Activated T-cell treated with anti-CD3 and anti-CD28 coated beads for 1 hour (primary cell): ENCODE data around the gene DHX30.

Experiments
- DNase-seq: peaks from one replicate; pipeline ENCODE4 v3.0.0-alpha.2; 2020; ENCODE audit warnings: low read depth

Gene DHX30

DNA sequence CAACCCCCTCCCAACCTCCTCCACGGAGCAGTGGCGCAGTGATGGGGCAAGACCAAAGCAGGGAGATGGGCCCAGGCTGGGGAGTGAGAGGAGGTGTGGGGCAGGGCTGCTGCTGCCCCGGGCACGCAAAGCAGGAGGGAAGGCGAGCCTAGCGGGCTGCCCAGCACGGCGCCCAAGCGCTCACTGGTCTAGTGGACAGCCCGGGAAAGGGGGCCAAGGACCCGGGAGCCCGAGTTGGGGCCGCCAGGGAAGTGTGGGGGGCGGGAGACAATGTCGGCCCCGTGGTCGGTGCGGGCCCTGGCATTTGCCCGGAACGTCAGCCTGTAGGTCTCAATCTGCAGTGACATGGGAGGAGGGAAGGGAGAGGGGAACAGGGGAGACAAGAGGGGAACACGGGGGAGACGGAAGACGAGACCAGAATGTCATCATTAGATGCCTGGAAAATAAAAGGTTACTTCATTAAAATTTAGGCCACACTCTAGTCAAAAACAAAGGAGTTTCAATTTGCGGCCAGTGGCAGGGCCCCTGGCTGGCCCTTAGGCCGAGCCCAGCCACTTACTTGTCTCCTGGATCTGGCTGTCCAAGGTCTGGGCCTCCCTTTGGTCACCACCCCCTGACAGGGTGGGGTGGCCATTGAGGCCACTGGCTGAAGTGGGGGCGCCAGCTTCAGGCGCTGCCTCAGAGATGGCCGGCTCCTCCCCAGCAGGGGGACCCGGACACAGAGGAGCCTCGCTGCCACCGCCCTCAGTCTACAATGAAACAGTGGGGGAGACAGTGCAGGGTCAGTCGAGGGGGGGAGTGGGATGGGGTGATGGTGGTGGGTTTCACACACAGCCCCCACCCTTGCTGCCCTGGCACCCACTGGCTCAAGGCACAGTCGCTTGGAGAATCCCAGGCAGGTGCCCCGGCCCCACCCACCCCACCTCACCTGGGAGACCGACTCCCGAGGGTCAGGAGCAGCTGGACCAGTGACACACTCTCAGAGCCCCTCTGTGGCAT is 50.0 kb downstream of the DHX30 start:
- no peak for DNase-seq

DNA sequence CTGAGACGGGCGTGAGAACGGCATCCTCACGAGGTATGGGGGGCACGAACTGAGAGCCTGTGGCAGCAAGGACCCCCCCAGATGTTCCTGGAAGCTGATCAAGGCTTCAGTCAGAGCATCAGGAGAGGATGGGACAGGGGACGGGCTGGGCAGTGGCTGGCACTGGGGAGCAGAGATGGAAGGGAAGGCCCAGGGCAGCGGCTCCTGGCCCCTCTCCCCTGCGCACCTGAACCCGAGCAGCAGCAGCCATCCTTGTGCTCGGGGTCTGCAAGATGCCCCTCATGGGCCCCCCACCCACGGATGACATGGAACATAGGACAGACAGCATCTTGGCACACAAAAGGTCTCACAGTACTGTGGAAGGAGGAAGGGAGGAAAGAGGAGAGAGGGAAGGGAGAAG is 51.3 kb downstream of the DHX30 start:
- no peak for DNase-seq

DNA sequence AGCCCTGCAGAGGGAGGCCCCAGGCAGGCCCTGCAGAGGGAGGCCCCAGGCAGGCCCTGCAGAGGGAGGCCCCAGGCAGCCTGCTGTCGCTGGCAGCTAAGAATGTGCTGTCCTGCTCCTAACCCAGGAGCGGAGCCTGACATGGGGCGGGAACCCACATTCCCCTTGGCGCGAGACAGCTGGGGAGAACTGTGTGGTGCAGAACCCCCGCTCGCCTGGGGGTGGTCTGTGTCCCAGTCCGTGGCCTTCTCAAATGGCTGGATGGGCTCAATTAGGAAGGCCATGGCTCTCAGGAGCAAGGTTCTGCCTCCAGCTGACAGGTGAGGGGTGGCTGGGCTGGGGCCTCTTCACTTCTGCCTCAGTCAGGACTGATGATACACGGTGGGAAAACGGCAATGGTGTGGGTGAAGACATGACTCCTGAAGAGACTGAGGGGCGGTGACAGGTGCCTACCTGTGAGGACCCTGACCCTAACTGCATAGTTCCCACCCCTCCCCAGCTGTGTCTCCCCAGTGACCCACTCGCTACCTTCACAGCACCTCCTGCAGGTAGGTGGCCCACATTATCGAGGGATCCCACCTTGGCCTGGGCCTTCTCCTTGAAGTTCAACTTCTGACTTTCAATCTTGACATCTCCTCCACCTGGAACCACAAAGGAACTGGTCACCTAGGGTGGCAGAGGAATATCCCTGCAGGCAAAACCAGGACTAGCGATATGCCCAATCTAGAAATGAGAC is 52.0 kb downstream of the DHX30 start:
- no peak for DNase-seq

DNA sequence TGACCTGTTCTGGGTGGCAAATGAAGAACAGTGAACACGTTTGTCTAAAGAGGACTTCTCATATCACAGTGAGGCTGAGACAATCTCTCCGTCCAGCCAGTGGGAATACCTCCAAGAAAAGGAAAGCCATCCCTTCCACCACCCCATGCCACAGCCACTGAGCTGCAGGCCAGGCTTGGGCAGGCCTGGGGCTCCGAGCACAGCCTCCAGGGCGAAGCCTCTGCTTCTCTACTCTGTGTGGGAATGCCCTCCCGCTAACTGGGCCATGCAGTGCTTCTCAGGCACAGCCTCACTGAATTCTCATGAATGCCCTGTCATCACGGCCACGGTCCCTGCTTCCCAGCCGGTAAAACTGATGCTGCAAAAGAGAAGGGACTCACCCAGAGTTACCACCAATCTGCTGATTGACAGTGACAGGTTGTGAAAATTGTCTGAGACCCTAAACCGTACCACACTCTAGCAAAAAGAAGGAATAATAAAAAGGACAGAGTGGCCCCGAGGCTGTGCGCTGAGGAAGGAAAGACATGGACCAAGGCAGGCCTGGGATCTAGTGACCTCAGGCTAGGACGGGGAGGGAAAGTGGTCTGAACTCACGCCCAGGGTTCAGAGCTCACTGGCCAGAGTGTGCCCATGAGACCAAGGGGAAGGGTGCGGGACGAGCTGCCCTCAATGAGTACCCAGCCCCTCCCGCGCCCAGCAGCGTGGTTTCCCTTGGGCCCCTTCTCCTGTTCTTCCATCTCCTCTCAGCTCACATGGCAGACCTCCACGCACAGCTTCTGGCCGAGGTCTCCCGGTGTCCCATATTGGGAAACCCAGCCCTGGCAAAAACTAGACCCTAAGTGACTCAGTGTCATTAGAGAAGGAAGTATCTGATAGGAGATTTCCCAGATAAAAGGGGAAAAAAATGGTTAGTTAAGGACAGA is 52.8 kb downstream of the DHX30 start:
- no peak for DNase-seq

DNA sequence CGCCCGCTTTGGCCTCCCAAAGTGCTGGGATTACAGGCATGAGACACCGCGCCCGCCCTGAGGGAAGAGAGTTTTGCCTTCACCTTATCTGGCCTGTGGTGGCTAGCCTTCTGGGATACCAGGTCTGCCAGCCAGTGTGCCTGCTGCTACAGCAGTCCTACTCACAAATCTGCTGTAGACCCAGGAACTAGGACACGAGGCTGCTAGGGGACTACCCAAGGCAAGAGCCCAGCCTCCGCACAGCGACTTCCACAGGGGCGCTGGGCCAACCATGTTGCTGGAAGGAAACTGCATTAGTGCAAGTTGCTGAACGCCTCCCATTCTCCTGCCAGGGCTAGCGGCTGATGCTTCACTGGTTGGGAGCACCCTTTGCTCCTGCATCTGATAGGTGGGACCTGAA is 53.7 kb downstream of the DHX30 start:
- no peak for DNase-seq

DNA sequence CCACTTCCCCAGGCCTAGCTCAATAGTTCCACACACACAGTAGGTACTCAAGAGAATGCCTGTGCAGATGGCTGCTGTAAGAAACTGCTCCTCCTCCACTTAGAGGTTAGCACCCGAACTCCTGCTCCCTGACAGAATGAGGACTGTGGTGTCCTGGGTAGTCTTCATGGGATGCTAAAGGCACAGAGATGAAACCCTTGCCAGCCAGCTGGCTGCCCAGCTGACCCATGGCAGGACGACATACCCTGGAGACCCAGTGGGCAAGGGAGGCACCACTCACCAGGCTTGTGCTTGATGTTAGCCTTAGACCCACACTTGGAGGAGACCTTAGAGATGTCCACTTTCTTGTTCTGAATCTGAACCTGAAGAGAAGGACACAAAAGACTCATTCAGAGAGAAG is 54.2 kb downstream of the DHX30 start:
- DNase-seq, result no peak

DNA sequence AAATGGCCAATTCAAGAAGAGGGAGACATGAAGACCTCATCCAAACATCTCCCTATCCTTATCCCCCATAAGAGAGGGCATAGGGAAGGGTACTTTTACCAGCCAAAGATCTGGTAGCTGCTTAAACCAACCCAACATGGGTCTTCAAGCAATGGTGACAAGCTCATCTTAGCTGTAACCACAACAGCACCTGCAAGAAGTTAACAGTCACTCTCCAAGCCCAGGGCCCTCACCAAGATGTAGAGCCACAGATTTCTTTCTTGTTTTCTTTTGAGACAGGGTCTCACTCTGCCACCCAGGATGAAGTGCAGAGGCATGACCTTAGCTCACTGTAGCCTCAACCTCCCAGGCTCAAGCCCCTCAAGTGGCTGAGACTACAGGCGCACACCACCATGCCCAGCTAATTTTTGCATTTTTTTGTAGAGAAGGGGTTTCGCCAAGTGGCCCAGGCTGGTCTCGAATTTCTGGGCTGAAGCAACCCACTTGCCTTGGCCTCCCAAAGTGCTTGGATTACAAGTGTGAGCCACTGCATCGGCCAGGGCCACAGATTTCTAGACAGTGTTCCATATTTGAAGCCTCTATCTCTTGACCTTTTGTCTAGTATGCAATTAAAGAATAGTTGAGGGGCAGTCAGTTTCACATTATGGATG is 57.1 kb downstream of the DHX30 start:
- no peak for DNase-seq

DNA sequence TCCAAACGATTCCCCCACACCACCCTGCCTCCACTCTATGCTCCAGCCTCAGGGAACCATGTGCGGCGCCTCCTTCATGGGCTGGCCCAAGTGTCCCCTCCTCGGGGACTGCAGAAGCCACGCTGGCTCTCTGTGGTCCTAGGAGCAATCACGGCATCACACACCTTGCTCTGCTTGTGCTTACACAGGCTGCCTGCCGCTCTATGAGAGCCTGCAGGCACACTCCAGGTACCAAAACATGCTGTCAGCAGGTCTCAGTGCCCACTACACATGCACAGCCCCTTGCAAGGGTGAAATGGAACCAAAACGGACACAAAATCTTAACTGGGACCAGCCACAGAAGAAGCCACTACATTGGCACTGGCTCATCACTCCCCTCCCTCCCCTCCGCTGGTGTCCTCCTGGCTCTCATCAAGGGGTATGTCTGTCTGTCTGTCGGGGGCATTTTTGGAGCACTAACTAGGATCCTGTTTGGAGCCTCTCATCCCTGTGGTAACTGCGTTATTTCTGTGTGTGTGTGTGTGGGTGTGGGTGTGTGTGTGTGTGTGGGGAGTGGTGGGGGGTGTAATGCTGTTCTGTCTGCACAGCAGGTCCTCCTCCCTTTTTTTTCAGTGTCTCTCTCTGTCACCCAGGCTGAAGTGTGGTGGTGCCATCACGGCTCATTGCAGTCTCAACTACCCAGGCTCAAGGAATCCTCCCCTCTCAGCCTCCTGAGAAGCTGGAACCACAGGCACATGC is 60.6 kb downstream of the DHX30 start:
- no peak for DNase-seq

DNA sequence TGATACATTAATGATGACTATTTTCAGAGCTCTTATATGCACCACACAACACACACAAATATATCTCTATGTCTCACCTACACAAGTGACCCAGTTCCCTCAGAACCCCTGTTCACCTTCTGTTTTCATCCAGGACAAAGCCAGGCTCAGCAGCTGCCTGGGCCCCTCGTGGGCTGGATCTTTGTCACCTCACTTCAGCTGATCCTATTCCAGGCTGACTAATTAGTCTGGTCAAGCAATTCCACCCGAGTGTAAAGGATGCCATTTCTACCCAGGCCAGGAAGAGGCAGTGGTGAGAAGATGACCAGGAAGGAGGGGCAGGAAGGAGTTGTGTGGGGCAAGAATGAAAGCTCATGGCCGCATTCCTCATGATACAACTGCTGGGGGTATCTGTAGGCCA is 62.3 kb downstream of the DHX30 start:
- no peak for DNase-seq

DNA sequence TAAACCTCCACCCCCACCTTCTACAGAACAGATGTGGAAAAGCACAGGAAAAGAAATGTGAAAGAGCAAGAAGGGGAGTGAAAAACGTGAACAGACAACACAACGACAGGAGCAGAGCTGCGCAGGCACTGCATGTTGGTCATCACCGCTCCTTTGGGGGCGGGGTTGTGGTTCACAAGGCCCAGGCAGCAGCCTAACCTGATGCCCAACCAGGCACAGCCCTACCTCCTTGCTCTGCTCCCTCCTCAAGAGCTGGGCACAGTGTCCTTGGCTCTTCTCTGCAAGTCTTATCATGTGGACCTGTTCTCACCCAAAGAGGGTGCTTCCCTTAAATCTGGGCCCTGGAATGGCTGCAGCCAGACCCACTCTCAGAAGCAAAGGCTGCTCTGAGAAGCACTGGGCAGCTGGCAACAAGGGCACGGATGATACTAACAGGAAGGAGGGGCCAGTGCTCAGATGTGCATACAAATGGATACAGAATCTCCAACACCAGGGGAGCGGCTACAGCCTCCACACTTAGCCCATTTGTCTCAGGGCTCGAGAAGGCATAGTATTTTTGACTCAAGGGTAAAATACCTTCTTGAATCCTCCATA is 64.6 kb downstream of the DHX30 start:
- no peak for DNase-seq

DNA sequence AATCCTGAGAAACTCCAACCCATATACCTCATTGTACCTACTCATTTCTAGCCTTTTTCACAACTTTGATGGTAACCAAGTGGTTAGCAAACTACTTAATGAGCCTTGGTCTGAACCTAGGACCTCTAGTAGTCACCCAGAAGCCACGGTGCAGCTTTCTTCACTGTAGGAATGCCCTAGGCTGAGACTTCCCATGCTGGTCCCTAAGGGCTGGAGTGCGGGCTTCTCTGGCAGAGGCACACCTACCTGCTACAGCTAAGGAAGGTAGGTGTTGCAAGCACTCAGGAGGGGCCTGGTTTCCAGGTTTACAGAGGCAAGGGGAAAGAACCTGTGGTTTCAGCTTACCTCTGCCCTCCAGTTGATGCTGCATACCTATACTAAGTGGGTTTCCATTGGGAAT is 65.4 kb downstream of the DHX30 start:
- DNase-seq, result no peak

DNA sequence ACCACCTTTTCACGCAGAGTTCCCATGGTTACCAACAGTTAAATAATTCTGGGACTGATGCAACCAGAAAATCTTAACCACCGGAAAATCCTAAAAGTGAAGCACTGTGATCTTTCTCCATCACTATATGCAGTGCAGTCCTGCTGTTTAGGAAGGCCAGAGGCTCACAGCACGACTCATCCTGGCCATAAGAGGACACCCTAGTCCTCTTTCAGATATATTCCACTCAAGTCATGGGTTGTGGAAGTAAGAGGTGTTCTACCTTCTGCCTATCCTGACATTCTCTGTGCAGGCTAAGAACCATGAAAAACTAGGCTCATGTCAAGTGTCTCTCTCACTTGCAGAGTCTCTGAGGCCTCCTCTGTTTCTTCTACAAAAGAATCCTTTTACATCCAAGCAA is 67.2 kb downstream of the DHX30 start:
- DNase-seq, result no peak

DNA sequence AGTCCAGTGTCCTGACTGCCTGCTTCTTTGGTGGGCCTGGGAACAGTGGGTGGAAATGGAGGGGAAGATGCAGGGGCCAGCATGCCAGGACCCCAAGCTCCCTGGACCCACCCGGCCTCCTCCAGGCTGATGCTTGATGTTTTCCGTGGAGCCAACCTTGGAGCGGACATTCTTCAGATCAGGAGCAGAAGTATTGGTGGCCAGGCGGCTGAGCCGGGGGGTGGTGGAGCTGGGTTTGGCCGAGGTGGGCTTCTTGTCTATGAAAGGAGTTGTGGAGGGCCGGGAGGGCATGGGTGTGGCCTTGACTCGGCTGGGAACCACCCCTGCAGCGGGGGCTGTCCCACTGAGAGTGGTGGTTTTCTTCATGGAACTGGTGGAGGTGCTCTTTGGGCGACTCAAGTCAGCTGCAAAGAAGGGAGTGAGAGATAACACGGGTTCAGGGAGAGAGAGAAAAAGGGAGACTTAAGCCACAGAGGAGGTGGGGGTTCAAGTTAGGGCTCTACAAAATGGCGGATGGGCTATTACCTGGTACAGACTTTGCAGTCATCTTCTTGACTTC is 67.8 kb downstream of the DHX30 start:
- DNase-seq, result no peak

DNA sequence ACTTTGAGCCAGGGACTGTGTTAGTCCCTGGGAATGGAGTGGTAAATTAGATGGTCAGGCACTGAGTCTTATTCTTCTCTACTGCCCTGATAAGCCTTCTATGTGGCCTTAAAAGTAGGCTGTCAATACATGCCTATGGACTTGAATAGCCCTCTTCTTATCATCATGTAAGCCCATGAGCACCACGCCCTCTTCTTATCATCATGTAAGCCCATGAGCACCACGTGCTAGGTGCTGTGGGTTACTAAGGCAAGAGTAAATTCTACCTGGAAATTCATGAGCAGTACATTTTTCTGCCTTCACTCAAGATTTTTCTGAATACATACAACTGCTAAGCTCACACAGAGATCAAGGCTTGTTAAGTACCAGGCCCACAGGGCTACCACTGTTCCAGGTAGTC is 68.5 kb downstream of the DHX30 start:
- no peak for DNase-seq

DNA sequence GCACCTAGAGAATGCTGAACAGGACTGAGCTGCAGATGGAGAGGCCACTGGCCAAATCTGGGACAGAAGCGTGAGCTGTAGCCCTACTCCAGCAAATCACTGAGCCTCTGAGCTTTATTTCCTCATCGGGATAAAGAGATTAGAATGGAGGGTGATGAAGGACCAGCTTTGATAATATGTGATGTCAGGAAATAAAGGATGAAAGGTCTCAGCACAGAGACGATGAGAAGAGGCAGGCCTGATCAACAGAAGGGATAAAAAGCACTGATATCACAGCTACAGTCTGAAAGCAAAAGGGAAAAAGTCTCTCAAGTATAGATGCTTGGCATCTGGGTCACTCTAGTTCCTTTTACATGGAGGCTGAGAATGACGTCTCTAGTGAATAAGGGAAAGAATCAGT is 70.0 kb downstream of the DHX30 start:
- DNase-seq, result no peak

DNA sequence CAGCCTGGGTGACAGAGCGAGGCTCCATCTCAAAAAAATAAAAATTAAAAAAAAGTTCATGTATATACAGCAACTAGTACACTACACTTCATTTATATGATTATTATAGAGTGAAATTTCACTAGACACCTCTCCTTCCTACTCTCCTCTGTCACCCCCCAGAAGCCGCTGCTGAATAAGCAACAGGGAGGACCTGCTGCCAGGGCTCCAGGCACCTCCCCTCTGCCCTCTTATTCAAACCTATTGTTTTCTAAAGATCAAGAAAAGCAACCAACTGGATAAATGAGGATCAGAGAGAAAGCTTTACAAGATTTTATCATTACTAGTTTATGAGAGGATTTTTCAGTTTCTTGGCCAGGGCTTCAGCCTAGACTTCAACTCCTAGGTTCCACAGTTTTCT is 71.5 kb downstream of the DHX30 start:
- DNase-seq, result no peak

DNA sequence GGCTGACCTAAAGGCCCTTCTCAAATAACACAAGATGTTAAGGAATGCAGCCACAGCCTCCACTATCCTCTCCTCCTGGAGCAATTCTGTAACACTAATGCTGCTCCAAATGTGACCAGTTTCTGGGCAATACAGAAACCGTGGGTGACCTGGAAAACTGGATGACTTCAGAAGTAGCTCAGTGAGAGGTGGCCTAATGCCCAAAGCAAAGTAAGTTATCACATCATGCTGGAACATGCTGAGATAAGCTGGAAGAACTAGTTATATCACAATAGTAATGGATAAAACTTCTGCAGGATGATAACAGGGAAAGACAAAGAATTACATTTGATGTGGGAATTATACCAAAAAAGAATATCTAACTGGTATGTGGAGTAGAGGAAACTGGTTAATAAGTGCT is 72.0 kb downstream of the DHX30 start:
- DNase-seq, result no peak

DNA sequence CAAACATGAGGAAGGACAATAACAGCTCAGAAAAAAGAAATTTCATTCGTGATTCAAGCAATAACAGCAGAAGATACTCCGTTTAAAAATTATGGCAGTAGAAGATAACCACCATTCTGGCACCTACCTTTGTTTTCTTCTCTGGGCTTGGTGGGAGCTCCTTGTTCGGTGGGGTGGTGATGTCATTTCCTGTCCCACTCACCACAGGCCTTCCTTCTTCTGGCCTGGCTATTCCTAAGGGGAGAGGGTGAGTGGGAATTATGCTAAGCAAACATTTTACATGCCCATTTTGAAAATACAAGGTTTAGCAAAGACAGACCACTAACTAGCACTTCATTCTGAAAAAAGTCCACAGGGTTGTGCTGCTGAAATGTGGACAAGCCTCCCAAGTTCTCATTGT is 74.4 kb downstream of the DHX30 start:
- DNase-seq, result no peak

DNA sequence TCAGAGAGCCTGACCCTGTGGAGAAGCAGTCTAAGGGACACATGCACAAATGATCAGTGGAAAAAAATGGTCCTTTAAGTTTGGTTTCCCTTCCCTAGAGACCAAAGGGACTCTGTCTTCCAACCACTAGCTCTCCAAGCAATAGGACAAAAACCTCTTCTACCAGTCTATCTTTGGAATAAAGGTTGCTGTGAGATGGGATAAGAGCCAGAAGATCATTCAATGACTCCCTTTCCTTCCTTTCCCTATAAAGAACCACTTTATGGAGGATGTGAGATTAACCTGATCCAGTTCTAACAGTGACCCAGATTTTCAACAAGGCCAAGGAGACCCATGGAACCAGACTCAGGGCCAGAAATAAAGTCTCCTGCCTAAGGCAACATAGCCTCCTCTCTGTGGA is 74.8 kb downstream of the DHX30 start:
- DNase-seq, result no peak

DNA sequence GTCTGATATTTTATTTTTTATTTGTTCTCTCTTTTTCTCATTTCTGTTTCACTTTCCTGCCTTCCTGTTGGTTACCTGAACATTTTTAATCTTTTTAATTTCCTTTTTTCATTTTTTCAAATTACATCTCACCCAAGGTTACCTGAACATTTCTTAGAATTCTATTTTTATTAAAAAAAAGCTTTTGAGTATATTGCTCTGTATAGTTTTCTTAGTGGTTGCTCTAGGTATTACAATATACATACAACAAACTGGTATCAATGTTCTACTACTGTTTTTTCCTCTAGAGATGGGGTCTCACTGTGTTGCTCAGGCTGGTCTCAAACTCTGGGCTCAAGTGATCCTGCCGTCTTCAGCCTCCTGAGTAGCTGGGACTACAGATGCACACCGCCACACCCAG is 79.4 kb downstream of the DHX30 start:
- DNase-seq, result no peak
